Bronchial epithelial cell (primary cell): Measurements from ENCODE around the gene ATP11B. TPM values are rescaled to one million over a fixed set of nuclear protein-coding genes. Genes with fewer than 3 reads are reported as not detected.

Source experiments
- DNase-seq: peaks from one replicate; pipeline ENCODE4 v3.0.0-alpha.2; 2010; ENCODE audit warnings: low read depth
- FAIRE-seq: peaks from 2 replicates; lab custom pipeline; 2011; peaks lifted over from hg19 to GRCh38; lab: Jason Lieb, UNC
- H3K27me3 ChIP-seq: 2 replicates; pipeline ENCODE4 v1.5.1; 2011; ENCODE audit warnings: low read length; ENCODE audit not compliant: control insufficient read depth, insufficient read depth
- H3K36me3 ChIP-seq: 2 replicates; pipeline ENCODE4 v1.5.1; 2011; ENCODE audit warnings: low read length; ENCODE audit not compliant: control insufficient read depth, insufficient read depth
- H3K4me3 ChIP-seq: 2 replicates; pipeline ENCODE4 v1.5.1; 2011; ENCODE audit warnings: mild to moderate bottlenecking, low read depth, low read length, control low read depth
- total RNA-seq: library from RNA; depleted of rRNA; stranded (reverse); fragments of >200 nt; gene quantifications from 2 replicates; pipeline ENCODE4 v1.2.1, GENCODE V29; 2014
- TF ChIP-seq, protein P1 (sequence below): IDR thresholded peaks from 2 replicates; pipeline ENCODE4 v1.5.1; 2011; ENCODE audit warnings: mild to moderate bottlenecking, moderate library complexity, low read length, control low read depth, inconsistent platforms; ENCODE audit not compliant: insufficient read depth, severe bottlenecking

ATP11B gene
- total RNA-seq, 1 donor from 2014 or later = 72.4 TPM

DNA sequence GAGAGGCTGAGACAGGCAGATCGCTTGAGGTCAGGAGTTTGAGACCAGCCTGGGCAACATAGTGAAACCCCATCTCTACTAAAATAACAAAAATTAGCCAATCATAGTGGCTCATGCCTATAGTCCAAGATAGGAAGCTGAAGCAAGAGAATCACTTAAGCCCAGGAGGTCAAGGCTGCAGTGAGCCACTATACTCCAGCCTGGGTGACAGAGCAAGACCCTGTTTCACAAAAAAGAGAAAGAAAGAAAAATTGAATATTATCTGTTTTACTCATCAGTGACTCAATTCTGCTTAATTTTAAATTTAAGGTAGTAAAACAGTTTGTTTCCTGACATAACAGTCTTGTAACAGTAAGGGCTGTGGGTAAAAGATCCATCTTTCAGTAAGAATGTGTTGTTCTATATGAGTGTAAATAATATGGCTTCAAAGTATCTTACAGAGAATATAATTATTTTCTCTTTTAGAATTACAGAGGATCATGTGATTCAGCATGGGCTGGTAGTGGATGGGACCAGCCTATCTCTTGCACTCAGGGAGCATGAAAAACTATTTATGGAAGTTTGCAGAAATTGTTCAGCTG lies 85.8 kb downstream of the ATP11B start:
- no peak for DNase-seq
- no peak for FAIRE-seq
- Histone ChIP-seq H3K27me3 (no peaks in the 10 kb centered on the region), H3K4me3 (no peak overlapping the region), H3K36me3 (peaks cover 4% of the 10 kb centered on the region)
- TF ChIP-seq, protein P1, sequence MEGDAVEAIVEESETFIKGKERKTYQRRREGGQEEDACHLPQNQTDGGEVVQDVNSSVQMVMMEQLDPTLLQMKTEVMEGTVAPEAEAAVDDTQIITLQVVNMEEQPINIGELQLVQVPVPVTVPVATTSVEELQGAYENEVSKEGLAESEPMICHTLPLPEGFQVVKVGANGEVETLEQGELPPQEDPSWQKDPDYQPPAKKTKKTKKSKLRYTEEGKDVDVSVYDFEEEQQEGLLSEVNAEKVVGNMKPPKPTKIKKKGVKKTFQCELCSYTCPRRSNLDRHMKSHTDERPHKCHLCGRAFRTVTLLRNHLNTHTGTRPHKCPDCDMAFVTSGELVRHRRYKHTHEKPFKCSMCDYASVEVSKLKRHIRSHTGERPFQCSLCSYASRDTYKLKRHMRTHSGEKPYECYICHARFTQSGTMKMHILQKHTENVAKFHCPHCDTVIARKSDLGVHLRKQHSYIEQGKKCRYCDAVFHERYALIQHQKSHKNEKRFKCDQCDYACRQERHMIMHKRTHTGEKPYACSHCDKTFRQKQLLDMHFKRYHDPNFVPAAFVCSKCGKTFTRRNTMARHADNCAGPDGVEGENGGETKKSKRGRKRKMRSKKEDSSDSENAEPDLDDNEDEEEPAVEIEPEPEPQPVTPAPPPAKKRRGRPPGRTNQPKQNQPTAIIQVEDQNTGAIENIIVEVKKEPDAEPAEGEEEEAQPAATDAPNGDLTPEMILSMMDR = no peak

DNA sequence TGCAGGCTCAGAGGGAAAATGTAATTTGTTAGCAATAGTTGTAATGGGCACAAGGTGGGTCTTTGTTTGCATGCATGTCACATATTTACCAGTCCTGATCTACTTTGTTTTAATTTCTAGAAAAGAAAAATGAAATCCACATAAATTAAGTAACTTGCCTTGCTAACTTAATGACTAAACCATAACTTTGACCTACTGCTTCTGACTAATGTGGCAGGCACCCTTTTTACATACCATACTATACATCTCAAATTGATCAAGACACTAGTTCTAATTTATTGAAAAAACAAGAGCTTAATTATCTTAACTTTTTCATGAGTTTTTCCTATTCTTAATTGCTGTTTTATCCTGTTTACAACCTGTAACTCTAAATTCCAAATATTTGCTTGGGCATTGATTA lies 93.2 kb downstream of the ATP11B start:
- peak; percentile 31 for DNase-seq

DNA sequence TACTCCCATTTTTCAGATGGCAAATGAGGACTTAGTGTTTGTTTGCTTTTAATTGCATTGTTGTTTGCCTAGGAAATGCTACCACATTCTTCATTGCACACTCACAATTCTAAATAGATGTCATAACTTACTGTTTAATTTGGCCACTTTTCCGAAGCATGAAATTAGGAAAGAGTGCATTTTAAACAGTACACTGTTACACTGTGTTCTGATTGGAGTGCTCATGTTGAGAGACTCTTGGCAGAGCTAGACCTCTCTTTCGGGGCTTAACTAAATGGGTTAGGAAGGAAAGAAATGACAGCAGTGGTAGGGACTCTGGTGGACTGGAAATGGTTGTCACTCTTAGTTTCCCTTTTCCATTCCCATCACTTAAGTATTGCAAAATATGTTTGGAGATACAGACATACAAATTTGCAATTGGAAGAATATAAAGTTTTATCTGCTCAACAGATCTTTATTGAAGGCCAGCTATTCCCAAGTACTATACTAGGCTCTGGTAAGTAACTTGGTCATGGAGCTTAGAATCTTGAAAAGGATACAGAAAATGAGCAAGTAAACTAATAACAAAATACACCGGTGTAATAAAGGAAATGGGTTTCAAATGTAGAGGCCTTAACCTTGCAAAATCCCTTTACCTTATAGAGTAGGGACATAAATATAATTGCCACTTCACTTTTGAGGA lies 96.8 kb downstream of the ATP11B start:
- Histone ChIP-seq H3K4me3 (no peak overlapping the region), H3K27me3 (no peaks in the 10 kb centered on the region), H3K36me3 (peaks cover 2% of the 10 kb centered on the region)
- TF ChIP-seq, protein P1 = no peak
- DNase-seq = peak; percentile 15
- FAIRE-seq = no peak

More for the DNA sequence above, 93.2 kb downstream of the ATP11B start:
- H3K27me3 ChIP-seq = no peaks in the 10 kb centered on the region
- no peak overlapping the region for H3K4me3 ChIP-seq
- peaks cover 1% of the 10 kb centered on the region for H3K36me3 ChIP-seq
- TF ChIP-seq, protein P1 = no peak
- no peak for FAIRE-seq

DNA sequence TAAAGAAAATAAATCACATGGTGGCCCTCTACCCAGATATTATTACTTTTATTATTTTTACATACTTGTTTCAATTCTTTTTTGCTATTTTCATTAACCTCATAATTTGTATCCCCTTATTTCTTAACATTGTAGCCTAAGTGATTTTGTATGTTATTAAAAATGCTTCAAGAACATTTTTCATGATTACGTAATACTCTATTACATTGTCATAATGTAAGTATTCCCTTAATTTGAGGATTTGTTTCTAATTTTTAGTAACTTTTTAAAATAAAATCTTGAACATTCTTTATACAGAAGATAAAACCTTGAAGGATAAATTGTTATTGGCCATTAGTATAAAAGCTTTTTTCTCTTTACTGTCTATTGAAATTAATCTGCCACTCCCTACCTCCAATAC lies 98.1 kb downstream of the ATP11B start:
- H3K4me3 ChIP-seq = no peak overlapping the region
- DNase-seq (no peak), FAIRE-seq (no peak)
- TF ChIP-seq, protein P1 = no peak
- H3K36me3 ChIP-seq = peaks cover 2% of the 10 kb centered on the region
- H3K27me3 ChIP-seq = no peaks in the 10 kb centered on the region

DNA sequence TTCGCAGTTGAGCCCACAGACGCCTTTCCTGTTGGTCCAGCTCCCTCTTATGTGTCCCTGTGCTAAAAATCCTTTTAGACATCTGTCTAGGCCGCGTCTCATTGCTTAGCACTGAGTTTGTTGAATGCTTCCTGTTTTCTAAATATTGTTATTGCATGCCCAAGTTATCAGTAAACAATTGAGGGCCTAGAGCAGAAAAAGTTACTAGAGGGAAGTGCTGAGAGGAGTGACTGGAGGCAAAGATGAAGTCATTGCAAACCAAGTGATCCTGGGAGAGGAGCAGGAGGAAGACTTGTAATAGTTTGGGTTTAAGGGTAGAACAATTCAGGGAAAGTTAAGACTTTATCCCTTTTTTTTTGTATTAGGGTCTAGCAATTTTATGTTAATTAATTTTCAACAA lies 98.9 kb downstream of the ATP11B start:
- DNase-seq (no peak), FAIRE-seq (no peak)
- H3K27me3 ChIP-seq = no peaks in the 10 kb centered on the region
- H3K36me3 ChIP-seq = peaks cover 2% of the 10 kb centered on the region
- TF ChIP-seq, protein P1 = no peak
- no peak overlapping the region for H3K4me3 ChIP-seq
